OCI-LY3 (cell line): ENCODE measurements around the gene C4orf17.

Experiments
- EZH2phosphoT487 ChIP-seq: fragments of 200-600 bp; shearing (Covaris generic); IDR thresholded peaks from 2 replicates; pipeline ENCODE4 v1.6.1; 2018; ENCODE audit warnings: antibody characterized with exemption, mixed run types, low read depth
- TF ChIP-seq, protein P1 (sequence below): fragments of 200-600, 300-600 bp; sonication (generic); IDR thresholded peaks from 2 replicates; pipeline ENCODE4 v1.5.1; 2014; ENCODE audit warnings: antibody characterized with exemption, low read length, low read depth

DNA sequence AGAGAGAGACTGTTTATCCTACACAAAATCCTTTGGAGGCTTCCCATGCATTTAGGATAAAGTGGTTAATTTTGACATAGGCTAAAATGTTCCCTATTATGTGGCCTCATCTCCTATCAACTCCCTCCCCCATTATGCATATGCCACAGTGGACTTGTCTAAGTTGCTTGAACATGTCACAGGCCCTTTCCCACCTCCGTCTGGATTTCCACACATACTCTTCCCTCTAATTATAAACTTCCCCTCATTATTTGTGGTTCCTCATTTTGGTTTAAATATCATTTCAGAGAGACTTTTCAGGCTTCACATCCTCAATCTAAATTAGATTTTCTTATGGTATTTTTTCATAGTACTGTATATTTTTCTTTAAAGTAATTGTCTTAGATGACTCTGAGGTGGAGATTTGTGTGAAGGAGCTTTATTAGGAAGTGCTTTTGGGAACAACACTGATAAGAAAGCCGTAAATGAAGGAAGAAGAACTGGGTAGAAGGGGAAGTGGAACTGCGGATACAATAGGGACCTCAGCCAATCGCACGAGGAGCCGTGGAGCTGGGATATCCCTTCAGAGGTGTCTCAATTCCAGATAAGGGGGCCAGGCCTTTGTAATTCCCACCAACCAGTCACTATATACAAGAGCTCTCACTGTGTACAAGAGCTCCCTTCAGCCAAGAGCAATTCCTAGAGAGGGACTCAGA, 7.9 kb downstream of the C4orf17 start:
- TF ChIP-seq, protein P1, sequence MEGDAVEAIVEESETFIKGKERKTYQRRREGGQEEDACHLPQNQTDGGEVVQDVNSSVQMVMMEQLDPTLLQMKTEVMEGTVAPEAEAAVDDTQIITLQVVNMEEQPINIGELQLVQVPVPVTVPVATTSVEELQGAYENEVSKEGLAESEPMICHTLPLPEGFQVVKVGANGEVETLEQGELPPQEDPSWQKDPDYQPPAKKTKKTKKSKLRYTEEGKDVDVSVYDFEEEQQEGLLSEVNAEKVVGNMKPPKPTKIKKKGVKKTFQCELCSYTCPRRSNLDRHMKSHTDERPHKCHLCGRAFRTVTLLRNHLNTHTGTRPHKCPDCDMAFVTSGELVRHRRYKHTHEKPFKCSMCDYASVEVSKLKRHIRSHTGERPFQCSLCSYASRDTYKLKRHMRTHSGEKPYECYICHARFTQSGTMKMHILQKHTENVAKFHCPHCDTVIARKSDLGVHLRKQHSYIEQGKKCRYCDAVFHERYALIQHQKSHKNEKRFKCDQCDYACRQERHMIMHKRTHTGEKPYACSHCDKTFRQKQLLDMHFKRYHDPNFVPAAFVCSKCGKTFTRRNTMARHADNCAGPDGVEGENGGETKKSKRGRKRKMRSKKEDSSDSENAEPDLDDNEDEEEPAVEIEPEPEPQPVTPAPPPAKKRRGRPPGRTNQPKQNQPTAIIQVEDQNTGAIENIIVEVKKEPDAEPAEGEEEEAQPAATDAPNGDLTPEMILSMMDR: no peak
- TF ChIP-seq EZH2phosphoT487: no peak
